Thyroid gland (tissue), 4 donors: ENCODE data around the gene LAMP1. TPM values are rescaled to one million over a fixed set of nuclear protein-coding genes. Genes with fewer than 3 reads are reported as not detected.
"Not testable (repeated sequence)": the region's sequence is repeated elsewhere in the genome, so short reads cannot be mapped to it uniquely, and the experiment has no call there.

ENCODE experiments used
- DNase-seq, 2 donors: peaks; one replicate each; pipeline ENCODE4 v3.0.0-alpha.2; 2019
- H3K27ac ChIP-seq, 3 donors: fragments of 200-600 bp; sonication (generic); 1 replicate in 2 of 3; 2 replicates in 1 of 3; pipeline ENCODE4 v1.5.1; 2016 to 2019; ENCODE audit warnings: mild to moderate bottlenecking in 1 of 3, moderate library complexity in 1 of 3
- H3K27me3 ChIP-seq: fragments of 200-600 bp; sonication (generic); one replicate; pipeline ENCODE4 v1.5.1; 2019
- H3K36me3 ChIP-seq, 2 donors: fragments of 200-600 bp; sonication (generic); one replicate each; pipeline ENCODE4 v1.5.1; 2016 to 2019
- H3K4me1 ChIP-seq, 2 donors: fragments of 200-600 bp; sonication (generic); one replicate each; pipeline ENCODE4 v1.5.1; 2017 to 2019
- H3K4me3 ChIP-seq, 3 donors: fragments of 200-600 bp; sonication (generic); replicated peaks in 1 of 3; 1 replicate in 2 of 3; 2 replicates in 1 of 3; pipeline ENCODE4 v1.5.1; 2016; ENCODE audit warnings: mild to moderate bottlenecking in 1 of 3
- H3K9me3 ChIP-seq: fragments of 200-600 bp; sonication (generic); one replicate; pipeline ENCODE4 v1.5.1; 2017
- POLR2A ChIP-seq, 2 donors: fragments of 450-650 bp; IDR thresholded peaks; one replicate each; pipeline ENCODE4 v1.6.1; 2017; ENCODE audit warnings: antibody characterized with exemption in 2 of 2, mild to moderate bottlenecking in 2 of 2, moderate library complexity in 1 of 2
- WGBS, 2 donors: methylation state at CpG; one replicate each; pipeline ENCODE4 v1.1.5; 2017; 5-methylcytosine and 5-hydroxymethylcytosine counted together
- intact Hi-C: fragments of 100-400 bp; cut with DNase I; formaldehyde crosslinking; loops from one replicate; pipeline ENCODE4 v1.15.1; 2023
- total RNA-seq, 4 donors: library from RNA; depleted of rRNA; stranded (reverse); fragments of >200 nt; gene quantifications; one replicate each; pipeline ENCODE4 v1.2.3, GENCODE V29; 2016
- TF ChIP-seq, protein P1 (sequence below), 6 experiments: fragments of 200-600 bp in 3 of 6; fragments of 450-650 bp in 3 of 6; sonication (generic) in 3 of 6; IDR thresholded peaks; one replicate each; pipeline ENCODE4 v1.5.1; 2016 to 2019; ENCODE audit warnings: antibody characterized with exemption in 6 of 6, mild to moderate bottlenecking in 2 of 6, inconsistent platforms in 1 of 6, moderate library complexity in 1 of 6

LAMP1 gene
- total RNA-seq, 4 donors from 2014 or later = 169 to 227 (median 206) TPM

DNA sequence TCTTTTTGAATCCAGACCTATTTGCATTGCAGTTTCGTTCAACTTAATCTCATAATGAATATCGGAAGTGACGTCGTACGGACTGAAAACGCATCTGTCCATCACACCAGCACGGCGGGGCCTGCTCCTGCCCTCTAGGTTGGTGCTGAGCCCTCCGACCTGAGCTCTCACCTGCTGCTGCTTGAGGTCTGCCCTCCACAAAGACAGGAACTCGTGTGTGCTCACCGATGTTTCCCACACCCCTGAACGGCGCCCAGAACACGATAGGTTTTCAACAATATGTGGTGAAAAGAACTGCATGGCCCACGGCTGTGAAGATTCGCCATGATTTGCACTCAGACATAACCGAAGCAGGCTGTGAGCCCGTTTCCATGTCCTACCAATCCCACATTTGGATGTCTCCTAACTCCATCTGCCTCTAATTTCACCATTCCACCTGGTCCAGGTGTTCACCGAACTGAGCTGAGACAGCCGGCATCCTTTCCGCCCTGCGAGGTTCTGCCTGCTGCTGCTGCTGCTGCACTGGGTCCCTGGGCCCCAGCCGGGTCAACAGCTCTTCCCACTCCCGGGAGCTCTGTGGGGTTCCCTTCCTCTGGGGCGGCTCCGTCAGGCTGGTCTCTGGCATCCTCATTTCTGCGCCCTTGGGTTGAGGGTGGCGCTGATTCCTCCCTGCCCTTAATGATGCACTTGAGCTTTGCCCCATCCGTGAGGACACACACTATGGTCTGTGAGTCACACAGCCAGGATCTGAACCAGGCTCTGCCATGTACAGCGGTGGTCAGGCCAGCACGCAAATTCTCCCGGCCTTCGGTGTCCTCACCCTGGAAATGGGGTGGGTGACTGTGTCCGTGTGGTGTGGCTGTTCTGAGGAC lies 46.0 kb downstream of the LAMP1 start:
- H3K36me3 ChIP-seq = no peaks in the 10 kb centered on the region
- H3K27ac ChIP-seq = no peak overlapping the region
- DNase-seq = no peak
- intact Hi-C loops = no loop called here
- H3K4me3 ChIP-seq = no peak overlapping the region
- no peaks in the 10 kb centered on the region for H3K9me3 ChIP-seq
- WGBS, 2 donors = 90 to 93% methylated on average over 27 to 33 of the region's 34 CpGs
- no peaks in the 10 kb centered on the region for H3K27me3 ChIP-seq
- TF ChIP-seq, protein P1, sequence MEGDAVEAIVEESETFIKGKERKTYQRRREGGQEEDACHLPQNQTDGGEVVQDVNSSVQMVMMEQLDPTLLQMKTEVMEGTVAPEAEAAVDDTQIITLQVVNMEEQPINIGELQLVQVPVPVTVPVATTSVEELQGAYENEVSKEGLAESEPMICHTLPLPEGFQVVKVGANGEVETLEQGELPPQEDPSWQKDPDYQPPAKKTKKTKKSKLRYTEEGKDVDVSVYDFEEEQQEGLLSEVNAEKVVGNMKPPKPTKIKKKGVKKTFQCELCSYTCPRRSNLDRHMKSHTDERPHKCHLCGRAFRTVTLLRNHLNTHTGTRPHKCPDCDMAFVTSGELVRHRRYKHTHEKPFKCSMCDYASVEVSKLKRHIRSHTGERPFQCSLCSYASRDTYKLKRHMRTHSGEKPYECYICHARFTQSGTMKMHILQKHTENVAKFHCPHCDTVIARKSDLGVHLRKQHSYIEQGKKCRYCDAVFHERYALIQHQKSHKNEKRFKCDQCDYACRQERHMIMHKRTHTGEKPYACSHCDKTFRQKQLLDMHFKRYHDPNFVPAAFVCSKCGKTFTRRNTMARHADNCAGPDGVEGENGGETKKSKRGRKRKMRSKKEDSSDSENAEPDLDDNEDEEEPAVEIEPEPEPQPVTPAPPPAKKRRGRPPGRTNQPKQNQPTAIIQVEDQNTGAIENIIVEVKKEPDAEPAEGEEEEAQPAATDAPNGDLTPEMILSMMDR (IDR thresholded peaks at IDR 0.05) = no peak
- H3K4me1 ChIP-seq = no peaks in the 10 kb centered on the region

DNA sequence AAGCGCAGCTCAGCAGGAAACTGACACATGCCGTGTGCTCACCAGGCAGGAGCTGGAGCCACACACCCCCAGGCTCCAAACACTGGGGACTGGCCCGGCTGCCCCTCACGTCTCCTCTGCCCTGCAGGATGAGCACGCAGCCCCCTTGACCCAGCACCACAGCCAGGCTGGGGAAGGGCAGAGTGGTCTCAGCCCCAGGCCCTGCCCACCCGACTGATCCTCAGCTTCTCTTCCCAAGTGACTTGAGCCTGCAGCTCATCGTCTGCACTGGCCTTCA lies 46.6 kb downstream of the LAMP1 start:
- 97 to 99% methylated on average over 5 to 7 of the region's 7 CpGs for WGBS, 2 donors
- TF ChIP-seq POLR2A (IDR thresholded peaks at IDR 0.05) = no peak
- TF ChIP-seq, protein P1 (IDR thresholded peaks at IDR 0.05) = no peak
- Histone ChIP-seq H3K4me1 (no peaks in the 10 kb centered on the region), H3K4me3 (no peak overlapping the region), H3K36me3 (no peaks in the 10 kb centered on the region), H3K9me3 (no peaks in the 10 kb centered on the region), H3K27ac (no peak overlapping the region), H3K27me3 (no peaks in the 10 kb centered on the region)
- DNase-seq = no peak
- intact Hi-C loops = no loop called here

DNA sequence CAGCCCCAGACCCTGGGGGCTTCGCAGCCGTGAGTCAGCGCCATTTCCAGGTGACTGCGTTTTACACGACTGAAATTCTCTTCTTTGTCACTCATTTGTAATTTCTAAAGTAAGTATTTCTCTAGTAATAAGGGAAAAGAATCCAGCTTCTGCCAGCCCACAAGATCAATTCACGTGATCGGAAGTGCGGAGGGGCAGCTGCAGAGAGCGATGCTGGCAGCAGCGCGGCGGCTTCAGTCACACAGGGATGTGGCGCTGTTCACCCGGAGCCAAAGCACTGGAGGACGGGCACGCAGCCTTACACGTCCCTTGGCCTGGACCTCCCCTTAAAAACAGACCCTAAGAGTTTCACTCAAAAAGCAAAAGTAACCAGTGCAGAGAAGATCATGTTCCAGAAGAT lies 48.4 kb downstream of the LAMP1 start:
- no peak overlapping the region for H3K4me3 ChIP-seq
- no peak overlapping the region for H3K27ac ChIP-seq
- DNase-seq = no peak
- TF ChIP-seq POLR2A (IDR thresholded peaks at IDR 0.05) = no peak
- TF ChIP-seq, protein P1 (IDR thresholded peaks at IDR 0.05) = no peak
- WGBS, 2 donors = 98% methylated on average over 17 of the region's 17 CpGs
- H3K27me3 ChIP-seq = no peaks in the 10 kb centered on the region
- intact Hi-C loops = no loop called here
- no peaks in the 10 kb centered on the region for H3K36me3 ChIP-seq
- H3K4me1 ChIP-seq = no peaks in the 10 kb centered on the region
- no peaks in the 10 kb centered on the region for H3K9me3 ChIP-seq

DNA sequence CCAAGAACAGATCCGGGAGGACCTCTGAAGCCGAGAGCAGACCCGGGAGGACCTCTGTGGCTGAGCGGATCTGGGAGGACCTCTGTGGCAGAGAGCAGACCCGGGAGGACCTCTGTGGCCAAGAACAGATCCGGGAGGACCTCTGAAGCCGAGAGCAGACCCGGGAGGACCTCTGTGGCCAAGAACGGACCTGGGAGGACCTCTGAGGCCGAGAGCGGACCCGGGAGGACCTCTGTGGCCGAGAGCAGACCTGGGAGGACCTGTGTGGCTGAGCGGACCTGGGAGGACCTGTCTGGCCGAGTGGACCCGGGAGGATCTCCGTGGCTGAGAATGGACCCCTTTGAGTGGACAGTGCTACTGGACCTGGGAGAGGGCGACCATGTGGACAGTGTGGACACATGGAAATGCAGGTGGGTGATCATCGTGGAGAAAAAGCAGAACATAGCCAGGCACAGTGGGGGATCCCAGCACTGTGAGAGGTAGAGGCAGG lies 50.7 kb downstream of the LAMP1 start:
- H3K36me3 ChIP-seq, DNase-seq, H3K4me3 ChIP-seq, H3K9me3 ChIP-seq, H3K4me1 ChIP-seq, intact Hi-C loops, H3K27me3 ChIP-seq, H3K27ac ChIP-seq: not testable (repeated sequence)
- WGBS, 2 donors = 94 to 97% methylated on average over 18 to 19 of the region's 19 CpGs

DNA sequence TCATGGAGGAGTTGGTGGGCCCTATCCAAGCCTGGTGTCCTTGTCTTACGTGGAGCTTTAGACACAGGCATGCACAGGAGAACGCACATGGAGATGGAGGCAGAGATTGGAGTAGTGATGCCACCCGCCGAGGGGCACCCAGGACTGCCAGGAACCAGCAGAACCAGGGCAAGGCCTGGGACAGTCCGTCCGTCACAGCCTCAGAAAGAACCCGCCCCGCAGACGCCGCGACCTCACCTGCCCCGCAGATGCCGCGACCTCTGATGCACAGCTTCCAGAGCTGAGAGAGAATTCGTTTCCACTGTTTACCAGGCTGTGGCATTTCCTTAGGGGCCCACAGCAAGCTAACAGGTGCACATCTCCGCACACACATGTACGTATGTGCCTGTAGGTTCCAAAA lies 51.6 kb downstream of the LAMP1 start:
- intact Hi-C loops = no loop called here
- TF ChIP-seq, protein P1 (IDR thresholded peaks at IDR 0.05) = no peak
- TF ChIP-seq POLR2A (IDR thresholded peaks at IDR 0.05) = no peak
- H3K4me1 ChIP-seq = no peaks in the 10 kb centered on the region
- 97 to 98% methylated on average over 11 to 17 of the region's 17 CpGs for WGBS, 2 donors
- no peak overlapping the region for H3K4me3 ChIP-seq
- no peaks in the 10 kb centered on the region for H3K9me3 ChIP-seq
- no peaks in the 10 kb centered on the region for H3K27me3 ChIP-seq
- DNase-seq = no peak
- no peaks in the 10 kb centered on the region for H3K36me3 ChIP-seq
- no peak overlapping the region for H3K27ac ChIP-seq
